H1 (cell line): ENCODE measurements around the gene CHDH. TPM values are rescaled to one million over a fixed set of nuclear protein-coding genes. Genes with fewer than 3 reads are reported as not detected.
A peak's percentile ranks its signal among the peaks of the same experiment; 100 is the strongest.

ENCODE experiments used
- CTCF ChIA-PET: fragments of 300-600 bp; sonication (Branson Sonifier 250); formaldehyde crosslinking; loops from one replicate; lab custom pipeline; 2021; ENCODE audit not compliant: partially characterized antibody; lab: Charles Lee
- POLR2A ChIA-PET: fragments of 300-600 bp; sonication (Branson Sonifier 250); formaldehyde crosslinking; loops from one replicate; lab custom pipeline; 2021; ENCODE audit warnings: inconsistent platforms; ENCODE audit not compliant: partially characterized antibody; lab: Charles Lee
- DNase-seq, 2 experiments: peaks; one replicate each; pipeline versions ENCODE4 v3.0.0 to v3.0.0-alpha.2; 2010 to 2022; ENCODE audit warnings: low spot score in 2 of 2, low read depth in 1 of 2, mixed read lengths in 1 of 2
- FAIRE-seq: peaks from 2 replicates; lab custom pipeline; 2011; peaks lifted over from hg19 to GRCh38; lab: Jason Lieb, UNC
- H2AFZ ChIP-seq: 2 replicates; pipeline ENCODE4 v1.8.1; 2012; ENCODE audit warnings: low read length, inconsistent platforms
- H2AK5ac ChIP-seq: 2 replicates; pipeline ENCODE4 v1.6.1; 2013; ENCODE audit warnings: low read depth, low read length
- H2BK120ac ChIP-seq: replicated peaks from 2 replicates; pipeline ENCODE3; 2013; ENCODE audit warnings: low read depth, low read length, inconsistent platforms
- H2BK12ac ChIP-seq: 2 replicates; pipeline ENCODE4 v1.6.1; 2013; ENCODE audit warnings: low read depth, low read length
- H2BK15ac ChIP-seq: 2 replicates; pipeline ENCODE4 v1.6.1; 2013; ENCODE audit warnings: low read length
- H2BK20ac ChIP-seq: 2 replicates; pipeline ENCODE4 v1.6.1; 2013; ENCODE audit warnings: low read length
- H2BK5ac ChIP-seq: 2 replicates; pipeline ENCODE4 v1.6.1; 2013; ENCODE audit warnings: low read depth, low read length
- H3K14ac ChIP-seq: 2 replicates; pipeline ENCODE4 v1.6.1; 2013; ENCODE audit warnings: inconsistent platforms; ENCODE audit not compliant: insufficient read length
- H3K18ac ChIP-seq: 2 replicates; pipeline ENCODE4 v1.6.1; 2013; ENCODE audit warnings: low read length; ENCODE audit errors: extremely low read depth
- H3K23ac ChIP-seq: 2 replicates; pipeline ENCODE4 v1.6.1; 2013; ENCODE audit warnings: inconsistent platforms; ENCODE audit not compliant: insufficient read length
- H3K23me2 ChIP-seq: 2 replicates; pipeline ENCODE4 v1.6.1; 2013; ENCODE audit warnings: low read depth, low read length
- H3K27ac ChIP-seq: 2 replicates; pipeline ENCODE4 v1.6.1; 2011; ENCODE audit warnings: low read depth, low read length, inconsistent platforms
- H3K27me3 ChIP-seq, 4 experiments: replicated peaks in 1 of 4; 1 replicate in 1 of 4; 2 replicates in 3 of 4; pipeline versions ENCODE4 v1.6.1 to v1.8.1; 2011 to 2013; ENCODE audit warnings: low read length in 3 of 4, mild to moderate bottlenecking in 3 of 4, inconsistent platforms in 2 of 4, mixed read lengths in 2 of 4, moderate library complexity in 1 of 4; ENCODE audit not compliant: control insufficient read depth in 3 of 4, insufficient read depth in 3 of 4; ENCODE audit errors: extremely low read depth in 1 of 4
- H3K36me3 ChIP-seq, 4 experiments: 2 replicates each; pipeline versions ENCODE4 v1.6.1 to v1.8.1; 2011 to 2013; ENCODE audit warnings: mild to moderate bottlenecking in 4 of 4, low read length in 3 of 4, moderate library complexity in 2 of 4, control low read depth in 1 of 4, inconsistent platforms in 1 of 4; ENCODE audit not compliant: insufficient read depth in 4 of 4, control insufficient read depth in 2 of 4
- H3K4ac ChIP-seq: replicated peaks from 2 replicates; pipeline ENCODE3; 2013; ENCODE audit warnings: low read length, low read depth, mixed read lengths, inconsistent platforms; ENCODE audit not compliant: insufficient read length
- H3K4me1 ChIP-seq, 4 experiments: replicated peaks in 1 of 4; 1 replicate in 1 of 4; 2 replicates in 3 of 4; pipeline versions ENCODE4 v1.6.1 to v1.8.1; 2011 to 2013; ENCODE audit warnings: low read length in 3 of 4, inconsistent platforms in 2 of 4, mixed read lengths in 1 of 4; ENCODE audit not compliant: insufficient read depth in 4 of 4, control insufficient read depth in 3 of 4
- H3K4me2 ChIP-seq, 2 experiments: 2 replicates each; pipeline versions ENCODE4 v1.6.1 to v1.8.1; 2011 to 2013; ENCODE audit warnings: low read depth in 2 of 2, low read length in 2 of 2, control low read depth in 1 of 2, inconsistent platforms in 1 of 2, mild to moderate bottlenecking in 1 of 2; ENCODE audit not compliant: insufficient read depth in 1 of 2
- H3K4me3 ChIP-seq, 4 experiments: fragments of 200-600, 300-600 bp in 1 of 4; sonication (generic), shearing (Covaris generic), sonication (Bioruptor Twin) in 1 of 4; 2 replicates each; pipeline versions ENCODE4 v1.5.1 to v1.8.1; 2011 to 2016; ENCODE audit warnings: low read length in 4 of 4, low read depth in 3 of 4, control low read depth in 2 of 4, inconsistent platforms in 2 of 4, mild to moderate bottlenecking in 2 of 4, mixed read lengths in 1 of 4, moderate library complexity in 1 of 4; ENCODE audit not compliant: insufficient read depth in 2 of 4; ENCODE audit errors: extremely low read depth in 1 of 4
- H3K56ac ChIP-seq: replicated peaks from 2 replicates; pipeline ENCODE3; 2013; ENCODE audit warnings: low read depth, mild to moderate bottlenecking, mixed read lengths, low read length, inconsistent platforms; ENCODE audit not compliant: insufficient read length
- H3K79me1 ChIP-seq: 2 replicates; pipeline ENCODE4 v1.6.1; 2013; ENCODE audit warnings: low read depth, low read length, control low read depth
- H3K79me2 ChIP-seq, 2 experiments: 2 replicates each; pipeline versions ENCODE4 v1.6.1 to v1.8.1; 2012 to 2013; ENCODE audit warnings: low read length in 2 of 2, mild to moderate bottlenecking in 2 of 2, inconsistent platforms in 1 of 2; ENCODE audit not compliant: insufficient read depth in 2 of 2, control insufficient read depth in 1 of 2
- H3K9ac ChIP-seq, 4 experiments: replicated peaks in 1 of 4; 1 replicate in 1 of 4; 2 replicates in 3 of 4; pipeline versions ENCODE4 v1.6.1 to v1.8.1; 2011 to 2013; ENCODE audit warnings: low read depth in 3 of 4, low read length in 3 of 4, control low read depth in 2 of 4, mild to moderate bottlenecking in 2 of 4, moderate library complexity in 2 of 4, inconsistent platforms in 1 of 4; ENCODE audit errors: extremely low read depth in 1 of 4
- H3K9me3 ChIP-seq, 2 experiments: 2 replicates each; pipeline versions ENCODE4 v1.6.1 to v1.8.1; 2012 to 2013; ENCODE audit warnings: mild to moderate bottlenecking in 2 of 2, moderate library complexity in 2 of 2, control low read depth in 1 of 2, inconsistent platforms in 1 of 2, low read depth in 1 of 2, low read length in 1 of 2, mixed read lengths in 1 of 2; ENCODE audit not compliant: insufficient read depth in 2 of 2
- H4K20me1 ChIP-seq, 2 experiments: replicated peaks in 1 of 2; 2 replicates each; pipeline versions ENCODE3 to v1.8.1; 2011 to 2013; ENCODE audit warnings: inconsistent platforms in 2 of 2, low read length in 2 of 2, mild to moderate bottlenecking in 1 of 2; ENCODE audit not compliant: insufficient read depth in 2 of 2, control insufficient read depth in 1 of 2
- H4K5ac ChIP-seq: 2 replicates; pipeline ENCODE4 v1.6.1; 2013; ENCODE audit warnings: low read length, low read depth, mixed read lengths, inconsistent platforms; ENCODE audit not compliant: insufficient read length
- H4K8ac ChIP-seq: 2 replicates; pipeline ENCODE4 v1.8.0; 2013; ENCODE audit warnings: mild to moderate bottlenecking, moderate library complexity, low read length, inconsistent platforms; ENCODE audit not compliant: insufficient read depth; ENCODE audit errors: extremely low read depth
- H4K91ac ChIP-seq: replicated peaks from 2 replicates; pipeline ENCODE3; 2013; ENCODE audit warnings: low read length, mixed read lengths, inconsistent platforms; ENCODE audit not compliant: insufficient read length
- KDM1A ChIP-seq: fragments of 200-600, 300-600 bp; sonication (generic); IDR thresholded peaks from 2 replicates; pipeline ENCODE4 v1.7.1; 2016; ENCODE audit warnings: mild to moderate bottlenecking, low read length, borderline replicate concordance
- RBBP5 ChIP-seq: IDR thresholded peaks from 2 replicates; pipeline ENCODE4 v1.7.1; 2012; ENCODE audit warnings: low read depth, mild to moderate bottlenecking, inconsistent platforms, low read length, moderate library complexity, borderline replicate concordance
- WGBS, 2 experiments: shearing (Covaris generic) in 1 of 2; methylation state at CpG; one replicate each; pipeline versions ENCODE4 v1.1.6 to v1.1.7; 2013 to 2015; ENCODE audit warnings: low lambda C conversion rate in 2 of 2, mixed read lengths in 2 of 2, inconsistent platforms in 1 of 2, low coverage in 1 of 2, missing lambda C conversion rate in 1 of 2; ENCODE audit not compliant: insufficient replicate concordance in 2 of 2, insufficient coverage in 1 of 2, insufficient read length in 1 of 2; ENCODE audit errors: extremely low coverage in 1 of 2, missing lambda C conversion rate in 1 of 2; 5-methylcytosine and 5-hydroxymethylcytosine counted together
- polyA plus RNA-seq, 7 experiments: library from polyadenylated mRNA; depleted of rRNA in 3 of 7; stranded (reverse) in 5 of 7; unstranded in 2 of 7; fragments of >200 nt in 5 of 7; fragments of 200-250 nt in 2 of 7; gene quantifications; 1 replicate in 5 of 7; 2 replicates in 1 of 7; 4 replicates in 1 of 7; pipeline versions ENCODE4 v1.2.1 to v1.2.3, GENCODE V29; 2011 to 2013; ENCODE audit warnings: missing spikeins in 2 of 7, mixed read lengths in 2 of 7
- total RNA-seq: library from RNA; stranded (reverse); fragmentation: NEBNext Ultra II Directional; extraction: Animal tissue kit (Norgen Biotek cat#: 25700); gene quantifications from 2 replicates; pipeline ENCODE4 v1.2.1, GENCODE V29; 2021

The CHDH gene
- total and polyA plus RNA-seq, 2 of the 8 experiments (the other 6 are each of a cell fraction or from before 2014, with no cell fraction given): 4.9 to 10.3 TPM

- no peak overlapping the region for H3K4me2 ChIP-seq
- no peaks in the 10 kb centered on the region for H3K36me3 ChIP-seq
- peak overlapping the region; percentile 37 for H3K56ac ChIP-seq
- POLR2A ChIA-PET: interaction anchor here (1.1 kb wide), 1 partner anchor 38 kb away, joined by 3 read pairs; no protein-coding TSS in a partner anchor
- H3K18ac ChIP-seq: no peak overlapping the region
- H4K5ac ChIP-seq: no peak overlapping the region
- H3K23ac ChIP-seq: no peak overlapping the region
- H3K4me3 ChIP-seq: no peak overlapping the region
- H3K9me3 ChIP-seq: no peaks in the 10 kb centered on the region
- no peak overlapping the region for H3K4ac ChIP-seq
- TF ChIP-seq RBBP5: no peak
- no peak for TF ChIP-seq KDM1A
- no peaks in the 10 kb centered on the region for H3K23me2 ChIP-seq
- H2BK12ac ChIP-seq: no peak overlapping the region
- H2BK5ac ChIP-seq: no peak overlapping the region
- CTCF ChIA-PET: interaction anchor here (0.6 to 1.4 kb wide), 3 partner anchors 11 to 119 kb away, joined by 3 to 4 read pairs (median 3); no protein-coding TSS in a partner anchor
- WGBS, 2 experiments: 85% methylated on average over 8 of the region's 8 CpGs; no CpG with 5 or more reads in 1 of the 2 experiments
- H3K27ac ChIP-seq: no peak overlapping the region
- H3K9ac ChIP-seq: no peak overlapping the region
- peaks cover 0 to 5% (median 1%) of the 10 kb centered on the region in 4 experiments; a peak in 3 of 7 replicates for H3K4me1 ChIP-seq
- no peak overlapping the region for H4K8ac ChIP-seq
- H2AFZ ChIP-seq: no peak overlapping the region
- H3K79me1 ChIP-seq: no peaks in the 10 kb centered on the region
- H4K20me1 ChIP-seq: no peaks in the 10 kb centered on the region
- no peaks in the 10 kb centered on the region for H3K79me2 ChIP-seq
- H3K27me3 ChIP-seq: no peaks in the 10 kb centered on the region
- FAIRE-seq: no peak
- no peak overlapping the region for H2BK20ac ChIP-seq
- no peak overlapping the region for H2BK15ac ChIP-seq
- no peak for DNase-seq
- no peak overlapping the region for H3K14ac ChIP-seq
- no peak overlapping the region for H2AK5ac ChIP-seq
- H4K91ac ChIP-seq: no peak overlapping the region
- H2BK120ac ChIP-seq: no peak overlapping the region
Observed at GRCh38 chr3:53798144-53798543, 48.1 kb downstream of the CHDH start.
